Mucosa of descending colon (tissue), 3 donors: ENCODE measurements around the gene PIK3R5. TPM values are rescaled to one million over a fixed set of nuclear protein-coding genes. Genes with fewer than 3 reads are reported as not detected.

ENCODE experiments used
- ATAC-seq: fragments of 200-7000 bp; cut with Tn5 transposase; one replicate; pipeline ENCODE4 v1.9.1; 2020; ENCODE audit warnings: mild to moderate bottlenecking, moderate library complexity
- DNase-seq, 3 donors: peaks; one replicate each; pipeline ENCODE4 v3.0.0-alpha.2; 2020
- H3K36me3 ChIP-seq: fragments of 200-600 bp; one replicate; pipeline ENCODE4 v1.8.0; 2021; ENCODE audit warnings: low read depth, mild to moderate bottlenecking
- H3K4me1 ChIP-seq: fragments of 200-600 bp; one replicate; pipeline ENCODE4 v1.8.0; 2021; ENCODE audit warnings: low read depth, mild to moderate bottlenecking
- H3K4me3 ChIP-seq: fragments of 200-600 bp; one replicate; pipeline ENCODE4 v1.8.0; 2021; ENCODE audit warnings: mild to moderate bottlenecking
- H3K9me3 ChIP-seq: fragments of 200-600 bp; one replicate; pipeline ENCODE4 v1.8.0; 2021; ENCODE audit warnings: mild to moderate bottlenecking
- CTCF ChIP-seq: fragments of 200-600 bp; IDR thresholded peaks from one replicate; pipeline ENCODE4 v1.8.0; 2022; ENCODE audit warnings: antibody characterized with exemption, mild to moderate bottlenecking
- intact Hi-C, 2 donors: fragments of 100-400 bp; cut with DNase I in 1 of 2; cut with micrococcal nuclease in 1 of 2; formaldehyde crosslinking; loops; one replicate each; pipeline versions ENCODE4 v1.11.0 to v1.11.1; 2022; cut with DNase I, micrococcal nuclease
- total RNA-seq, 3 donors: library from RNA; stranded (reverse); fragmentation: NEBNext Ultra II Directional in 2 of 3; extraction: Animal tissue kit (Norgen Biotek cat#: 25700) in 2 of 3; gene quantifications; one replicate each; pipeline versions ENCODE4 v1.2.1 to v1.2.4, GENCODE V29; 2021 to 2023
- donor health status: DM: no; HTN: no; CAD: no; lungs with moderate emphysema.
- donor health status: DM: no; HTN: no; CAD: no.
- donor health status: DM: no; HTN: yes; CAD: no.

The PIK3R5 gene
- total RNA-seq, 3 donors from 2014 or later: 2.7 to 10.4 (median 6.8) TPM

GRCh38 chr17:9002227-9002605 lies 36.7 kb upstream of the PIK3R5 start:
- no peak for ATAC-seq

GRCh38 chr17:9001559-9001958 lies 36.1 kb upstream of the PIK3R5 start:
- ATAC-seq: no peak
- Histone ChIP-seq H3K36me3 (no peaks in the 10 kb centered on the region), H3K9me3 (no peaks in the 10 kb centered on the region), H3K4me1 (peaks cover 5% of the 10 kb centered on the region), H3K4me3 (no peak overlapping the region)
- intact Hi-C loops: no loop called here
- DNase-seq: no peak
- no peak for TF ChIP-seq CTCF

More at GRCh38 chr17:9002227-9002605, 36.7 kb upstream of the PIK3R5 start:
- intact Hi-C loops: no loop called here
- Histone ChIP-seq H3K4me3 (no peak overlapping the region), H3K9me3 (no peaks in the 10 kb centered on the region), H3K36me3 (no peaks in the 10 kb centered on the region), H3K4me1 (peaks cover 5% of the 10 kb centered on the region)
- TF ChIP-seq CTCF: no peak
- no peak for DNase-seq

GRCh38 chr17:8997994-8998628 lies 32.6 kb upstream of the PIK3R5 start:
- peak; percentile 84 for TF ChIP-seq CTCF
- peak; percentile 72 to 74 (median 73) for DNase-seq
- ATAC-seq: peak; percentile 79
- H3K36me3 ChIP-seq: no peaks in the 10 kb centered on the region
- intact Hi-C loops: loop anchor here in 1 of 2 donors (10.0 kb wide), 1 partner anchor 527 kb away; no protein-coding TSS in a partner anchor
- H3K4me3 ChIP-seq: no peak overlapping the region
- no peaks in the 10 kb centered on the region for H3K9me3 ChIP-seq
- H3K4me1 ChIP-seq: no peaks in the 10 kb centered on the region

- no peaks in the 10 kb centered on the region for H3K4me1 ChIP-seq
- H3K36me3 ChIP-seq: no peaks in the 10 kb centered on the region
- intact Hi-C loops: loop anchor here in 1 of 2 donors (10.0 kb wide), 1 partner anchor 529 kb away; no protein-coding TSS in a partner anchor
- DNase-seq: no peak
- no peaks in the 10 kb centered on the region for H3K9me3 ChIP-seq
- no peak for TF ChIP-seq CTCF
- no peak for ATAC-seq
- no peak overlapping the region for H3K4me3 ChIP-seq
Measured at GRCh38 chr17:8995711-8996110, 30.2 kb upstream of the PIK3R5 start.

GRCh38 chr17:8994319-8994718 lies 28.8 kb upstream of the PIK3R5 start:
- Histone ChIP-seq H3K4me1 (no peaks in the 10 kb centered on the region), H3K4me3 (no peak overlapping the region), H3K9me3 (no peaks in the 10 kb centered on the region), H3K36me3 (no peaks in the 10 kb centered on the region)
- DNase-seq (peak; percentile 55 to 81 (median 76)), ATAC-seq (peak; percentile 73)
- intact Hi-C loops: loop anchor here (5.0 to 10.0 kb wide), 2 partner anchors 528 to 530 kb away; no protein-coding TSS in a partner anchor
- peak; percentile 47 for TF ChIP-seq CTCF
